KOPT-K1 (cell line): ENCODE measurements around the gene EDC3.

ENCODE experiments used
- H3K27ac ChIP-seq: fragments of 200-600 bp; sonication (generic); 2 replicates; pipeline ENCODE4 v1.5.1; 2016; ENCODE audit warnings: antibody characterized with exemption, mild to moderate bottlenecking, low read depth, low read length; ENCODE audit not compliant: poor library complexity, severe bottlenecking
- H3K36me3 ChIP-seq: fragments of 200-600 bp; sonication (generic); 2 replicates; pipeline ENCODE4 v1.5.1; 2017; ENCODE audit warnings: antibody characterized with exemption, mild to moderate bottlenecking, low read length, moderate library complexity; ENCODE audit not compliant: insufficient read depth
- H3K9me3 ChIP-seq: fragments of 200-600 bp; sonication (generic); 2 replicates; pipeline ENCODE4 v1.5.1; 2017; ENCODE audit warnings: antibody characterized with exemption, low read length, mild to moderate bottlenecking; ENCODE audit not compliant: insufficient read depth, poor library complexity, severe bottlenecking

Gene EDC3

GRCh38 chr15:74627766-74628165, 68.1 kb downstream of the EDC3 start:
- Histone ChIP-seq H3K36me3 (peaks cover 98% of the 10 kb centered on the region), H3K27ac (no peak overlapping the region)

GRCh38 chr15:74626752-74627692, 68.8 kb downstream of the EDC3 start:
- H3K27ac ChIP-seq = no peak overlapping the region

More at GRCh38 chr15:74627766-74628165, 68.1 kb downstream of the EDC3 start:
- no peaks in the 10 kb centered on the region for H3K9me3 ChIP-seq

GRCh38 chr15:74626336-74626735, 69.5 kb downstream of the EDC3 start:
- H3K36me3 ChIP-seq = peaks cover 98% of the 10 kb centered on the region
- no peak overlapping the region for H3K27ac ChIP-seq
- no peaks in the 10 kb centered on the region for H3K9me3 ChIP-seq

More at GRCh38 chr15:74626752-74627692, 68.8 kb downstream of the EDC3 start:
- peaks cover 98% of the 10 kb centered on the region for H3K36me3 ChIP-seq
- no peaks in the 10 kb centered on the region for H3K9me3 ChIP-seq

GRCh38 chr15:74625693-74626092, 70.1 kb downstream of the EDC3 start:
- Histone ChIP-seq H3K9me3 (no peaks in the 10 kb centered on the region), H3K36me3 (peaks cover 98% of the 10 kb centered on the region), H3K27ac (no peak overlapping the region)

GRCh38 chr15:74624020-74624602, 71.7 kb downstream of the EDC3 start:
- Histone ChIP-seq H3K9me3 (no peaks in the 10 kb centered on the region), H3K27ac (no peak overlapping the region), H3K36me3 (peaks cover 100% of the 10 kb centered on the region)

- Histone ChIP-seq H3K36me3 (peaks cover 99% of the 10 kb centered on the region), H3K27ac (no peak overlapping the region), H3K9me3 (no peaks in the 10 kb centered on the region)
These were observed 73.1 kb downstream of the EDC3 start for GRCh38 chr15:74622758-74623157.

- Histone ChIP-seq H3K9me3 (no peaks in the 10 kb centered on the region), H3K27ac (no peak overlapping the region), H3K36me3 (peaks cover 92% of the 10 kb centered on the region)
These were observed 73.9 kb downstream of the EDC3 start for GRCh38 chr15:74621936-74622335.

- Histone ChIP-seq H3K36me3 (peaks cover 88% of the 10 kb centered on the region), H3K9me3 (no peaks in the 10 kb centered on the region), H3K27ac (no peak overlapping the region)
These were observed 74.3 kb downstream of the EDC3 start for GRCh38 chr15:74621546-74621920.

GRCh38 chr15:74620636-74621545, 74.9 kb downstream of the EDC3 start:
- H3K36me3 ChIP-seq = peaks cover 82% of the 10 kb centered on the region
- no peak overlapping the region for H3K27ac ChIP-seq
- H3K9me3 ChIP-seq = no peaks in the 10 kb centered on the region

GRCh38 chr15:74619916-74620635, 75.7 kb downstream of the EDC3 start:
- H3K9me3 ChIP-seq = no peaks in the 10 kb centered on the region
- H3K27ac ChIP-seq = no peak overlapping the region
- peaks cover 74% of the 10 kb centered on the region for H3K36me3 ChIP-seq

- Histone ChIP-seq H3K9me3 (no peaks in the 10 kb centered on the region), H3K36me3 (peaks cover 63% of the 10 kb centered on the region), H3K27ac (no peak overlapping the region)
These were observed 76.8 kb downstream of the EDC3 start for GRCh38 chr15:74618841-74619596.

GRCh38 chr15:74616996-74617395, 78.8 kb downstream of the EDC3 start:
- Histone ChIP-seq H3K27ac (peak overlapping the region; percentile 89), H3K9me3 (no peaks in the 10 kb centered on the region), H3K36me3 (peaks cover 43% of the 10 kb centered on the region)

- H3K9me3 ChIP-seq = no peaks in the 10 kb centered on the region
- peak overlapping the region; percentile 89 for H3K27ac ChIP-seq
- peaks cover 37% of the 10 kb centered on the region for H3K36me3 ChIP-seq
These were observed 79.4 kb downstream of the EDC3 start for GRCh38 chr15:74616366-74616939.
